ENCODE data around the gene CNTNAP2. TPM values are rescaled to one million over a fixed set of nuclear protein-coding genes. Genes with fewer than 3 reads are reported as not detected.

The CNTNAP2 gene
- total and polyA plus RNA-seq, 9 of the 15 experiments (the other 6 are each of a cell fraction or from before 2014, with no cell fraction given) = 0.04 to 0.62 (median 0.09) TPM; not detected in 4

DNA sequence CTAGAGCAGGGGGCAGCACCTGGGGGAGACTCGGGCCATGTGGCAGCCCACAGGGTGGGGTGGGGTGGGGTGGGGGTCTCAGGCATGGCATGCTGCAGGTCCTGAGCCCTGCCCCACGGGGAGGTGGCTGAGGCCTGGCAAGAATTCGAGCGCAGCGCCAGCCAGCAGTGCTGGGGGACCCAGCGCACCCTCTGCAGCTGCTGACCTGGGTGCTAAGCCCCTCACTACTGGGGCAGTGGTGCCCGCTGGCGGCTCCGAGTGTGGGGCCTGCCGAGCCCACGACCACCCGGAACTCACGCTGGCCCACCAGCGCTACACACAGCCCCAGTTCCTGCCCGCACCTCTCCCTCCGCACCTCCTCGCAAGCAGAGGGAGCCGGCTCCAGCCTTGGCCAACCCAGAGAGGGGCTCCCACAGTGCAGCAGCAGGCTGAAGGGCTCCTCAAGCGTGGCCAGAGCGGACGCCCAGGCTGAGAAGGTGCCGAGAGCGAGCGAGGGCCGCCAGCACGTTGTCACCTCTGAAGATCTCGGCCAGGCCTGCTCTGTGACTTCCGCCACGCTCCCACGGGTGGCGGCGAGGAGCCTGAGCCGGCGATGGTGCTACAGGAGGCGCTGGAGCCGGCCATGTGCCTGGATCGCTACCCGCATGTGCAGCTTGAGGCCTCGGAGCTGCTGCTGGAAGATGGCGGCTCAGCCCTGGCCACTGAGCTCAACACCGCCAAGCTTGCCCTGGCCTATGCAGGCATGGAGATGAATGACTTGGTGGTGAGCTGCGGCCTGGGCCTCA is 2328.9 kb downstream of the CNTNAP2 start (continued):
- TF ChIP-seq TAF1 (IDR thresholded peaks at IDR 0.05; ENCODE audit: control insufficient read depth, extremely low read depth, insufficient read depth, low read length, severe bottlenecking) = no peak
- TF ChIP-seq, protein P1, sequence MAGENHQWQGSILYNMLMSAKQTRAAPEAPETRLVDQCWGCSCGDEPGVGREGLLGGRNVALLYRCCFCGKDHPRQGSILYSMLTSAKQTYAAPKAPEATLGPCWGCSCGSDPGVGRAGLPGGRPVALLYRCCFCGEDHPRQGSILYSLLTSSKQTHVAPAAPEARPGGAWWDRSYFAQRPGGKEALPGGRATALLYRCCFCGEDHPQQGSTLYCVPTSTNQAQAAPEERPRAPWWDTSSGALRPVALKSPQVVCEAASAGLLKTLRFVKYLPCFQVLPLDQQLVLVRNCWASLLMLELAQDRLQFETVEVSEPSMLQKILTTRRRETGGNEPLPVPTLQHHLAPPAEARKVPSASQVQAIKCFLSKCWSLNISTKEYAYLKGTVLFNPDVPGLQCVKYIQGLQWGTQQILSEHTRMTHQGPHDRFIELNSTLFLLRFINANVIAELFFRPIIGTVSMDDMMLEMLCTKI (IDR thresholded peaks at IDR 0.05; ENCODE audit: partially characterized antibody) = no peak
- no peak for TF ChIP-seq TGIF2 (CRISPR knock-in tag; IDR thresholded peaks at IDR 0.05)
- no peak for TF ChIP-seq NEUROD1 (IDR thresholded peaks at IDR 0.05; ENCODE audit: borderline replicate concordance, low read depth, low read length, partially characterized antibody)
- no peak for TF ChIP-seq KDM1A (IDR thresholded peaks at IDR 0.05)
- TF ChIP-seq CREM (IDR thresholded peaks at IDR 0.05; ENCODE audit: low read depth) = no peak
- no peak for TF ChIP-seq TAF9B (IDR thresholded peaks at IDR 0.05; ENCODE audit: partially characterized antibody)
- no peak for TF ChIP-seq FUS (optimal IDR thresholded peaks at IDR 0.05; ENCODE audit: low read depth, low read length)
- TF ChIP-seq NCOR1 (IDR thresholded peaks at IDR 0.05) = no peak
- no peak for TF ChIP-seq MAFF (IDR thresholded peaks at IDR 0.05; ENCODE audit: low read length)
- TF ChIP-seq ZNF431 (CRISPR knock-in tag; IDR thresholded peaks at IDR 0.05) = no peak
- TF ChIP-seq PURB (CRISPR knock-in tag; IDR thresholded peaks at IDR 0.05; ENCODE audit: low read depth) = no peak
- no peak for TF ChIP-seq ZNF699 (CRISPR knock-in tag; IDR thresholded peaks at IDR 0.05; ENCODE audit: insufficient replicate concordance)
- TF ChIP-seq, protein P2, sequence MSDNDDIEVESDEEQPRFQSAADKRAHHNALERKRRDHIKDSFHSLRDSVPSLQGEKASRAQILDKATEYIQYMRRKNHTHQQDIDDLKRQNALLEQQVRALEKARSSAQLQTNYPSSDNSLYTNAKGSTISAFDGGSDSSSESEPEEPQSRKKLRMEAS (CRISPR knock-in tag; IDR thresholded peaks at IDR 0.05) = peak; percentile 53; the same call in 1 of the 2 replicates
- TF ChIP-seq, protein P3, sequence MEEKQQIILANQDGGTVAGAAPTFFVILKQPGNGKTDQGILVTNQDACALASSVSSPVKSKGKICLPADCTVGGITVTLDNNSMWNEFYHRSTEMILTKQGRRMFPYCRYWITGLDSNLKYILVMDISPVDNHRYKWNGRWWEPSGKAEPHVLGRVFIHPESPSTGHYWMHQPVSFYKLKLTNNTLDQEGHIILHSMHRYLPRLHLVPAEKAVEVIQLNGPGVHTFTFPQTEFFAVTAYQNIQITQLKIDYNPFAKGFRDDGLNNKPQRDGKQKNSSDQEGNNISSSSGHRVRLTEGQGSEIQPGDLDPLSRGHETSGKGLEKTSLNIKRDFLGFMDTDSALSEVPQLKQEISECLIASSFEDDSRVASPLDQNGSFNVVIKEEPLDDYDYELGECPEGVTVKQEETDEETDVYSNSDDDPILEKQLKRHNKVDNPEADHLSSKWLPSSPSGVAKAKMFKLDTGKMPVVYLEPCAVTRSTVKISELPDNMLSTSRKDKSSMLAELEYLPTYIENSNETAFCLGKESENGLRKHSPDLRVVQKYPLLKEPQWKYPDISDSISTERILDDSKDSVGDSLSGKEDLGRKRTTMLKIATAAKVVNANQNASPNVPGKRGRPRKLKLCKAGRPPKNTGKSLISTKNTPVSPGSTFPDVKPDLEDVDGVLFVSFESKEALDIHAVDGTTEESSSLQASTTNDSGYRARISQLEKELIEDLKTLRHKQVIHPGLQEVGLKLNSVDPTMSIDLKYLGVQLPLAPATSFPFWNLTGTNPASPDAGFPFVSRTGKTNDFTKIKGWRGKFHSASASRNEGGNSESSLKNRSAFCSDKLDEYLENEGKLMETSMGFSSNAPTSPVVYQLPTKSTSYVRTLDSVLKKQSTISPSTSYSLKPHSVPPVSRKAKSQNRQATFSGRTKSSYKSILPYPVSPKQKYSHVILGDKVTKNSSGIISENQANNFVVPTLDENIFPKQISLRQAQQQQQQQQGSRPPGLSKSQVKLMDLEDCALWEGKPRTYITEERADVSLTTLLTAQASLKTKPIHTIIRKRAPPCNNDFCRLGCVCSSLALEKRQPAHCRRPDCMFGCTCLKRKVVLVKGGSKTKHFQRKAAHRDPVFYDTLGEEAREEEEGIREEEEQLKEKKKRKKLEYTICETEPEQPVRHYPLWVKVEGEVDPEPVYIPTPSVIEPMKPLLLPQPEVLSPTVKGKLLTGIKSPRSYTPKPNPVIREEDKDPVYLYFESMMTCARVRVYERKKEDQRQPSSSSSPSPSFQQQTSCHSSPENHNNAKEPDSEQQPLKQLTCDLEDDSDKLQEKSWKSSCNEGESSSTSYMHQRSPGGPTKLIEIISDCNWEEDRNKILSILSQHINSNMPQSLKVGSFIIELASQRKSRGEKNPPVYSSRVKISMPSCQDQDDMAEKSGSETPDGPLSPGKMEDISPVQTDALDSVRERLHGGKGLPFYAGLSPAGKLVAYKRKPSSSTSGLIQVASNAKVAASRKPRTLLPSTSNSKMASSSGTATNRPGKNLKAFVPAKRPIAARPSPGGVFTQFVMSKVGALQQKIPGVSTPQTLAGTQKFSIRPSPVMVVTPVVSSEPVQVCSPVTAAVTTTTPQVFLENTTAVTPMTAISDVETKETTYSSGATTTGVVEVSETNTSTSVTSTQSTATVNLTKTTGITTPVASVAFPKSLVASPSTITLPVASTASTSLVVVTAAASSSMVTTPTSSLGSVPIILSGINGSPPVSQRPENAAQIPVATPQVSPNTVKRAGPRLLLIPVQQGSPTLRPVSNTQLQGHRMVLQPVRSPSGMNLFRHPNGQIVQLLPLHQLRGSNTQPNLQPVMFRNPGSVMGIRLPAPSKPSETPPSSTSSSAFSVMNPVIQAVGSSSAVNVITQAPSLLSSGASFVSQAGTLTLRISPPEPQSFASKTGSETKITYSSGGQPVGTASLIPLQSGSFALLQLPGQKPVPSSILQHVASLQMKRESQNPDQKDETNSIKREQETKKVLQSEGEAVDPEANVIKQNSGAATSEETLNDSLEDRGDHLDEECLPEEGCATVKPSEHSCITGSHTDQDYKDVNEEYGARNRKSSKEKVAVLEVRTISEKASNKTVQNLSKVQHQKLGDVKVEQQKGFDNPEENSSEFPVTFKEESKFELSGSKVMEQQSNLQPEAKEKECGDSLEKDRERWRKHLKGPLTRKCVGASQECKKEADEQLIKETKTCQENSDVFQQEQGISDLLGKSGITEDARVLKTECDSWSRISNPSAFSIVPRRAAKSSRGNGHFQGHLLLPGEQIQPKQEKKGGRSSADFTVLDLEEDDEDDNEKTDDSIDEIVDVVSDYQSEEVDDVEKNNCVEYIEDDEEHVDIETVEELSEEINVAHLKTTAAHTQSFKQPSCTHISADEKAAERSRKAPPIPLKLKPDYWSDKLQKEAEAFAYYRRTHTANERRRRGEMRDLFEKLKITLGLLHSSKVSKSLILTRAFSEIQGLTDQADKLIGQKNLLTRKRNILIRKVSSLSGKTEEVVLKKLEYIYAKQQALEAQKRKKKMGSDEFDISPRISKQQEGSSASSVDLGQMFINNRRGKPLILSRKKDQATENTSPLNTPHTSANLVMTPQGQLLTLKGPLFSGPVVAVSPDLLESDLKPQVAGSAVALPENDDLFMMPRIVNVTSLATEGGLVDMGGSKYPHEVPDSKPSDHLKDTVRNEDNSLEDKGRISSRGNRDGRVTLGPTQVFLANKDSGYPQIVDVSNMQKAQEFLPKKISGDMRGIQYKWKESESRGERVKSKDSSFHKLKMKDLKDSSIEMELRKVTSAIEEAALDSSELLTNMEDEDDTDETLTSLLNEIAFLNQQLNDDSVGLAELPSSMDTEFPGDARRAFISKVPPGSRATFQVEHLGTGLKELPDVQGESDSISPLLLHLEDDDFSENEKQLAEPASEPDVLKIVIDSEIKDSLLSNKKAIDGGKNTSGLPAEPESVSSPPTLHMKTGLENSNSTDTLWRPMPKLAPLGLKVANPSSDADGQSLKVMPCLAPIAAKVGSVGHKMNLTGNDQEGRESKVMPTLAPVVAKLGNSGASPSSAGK (IDR thresholded peaks at IDR 0.05) = peak; percentile 56; the same call in 1 of the 2 replicates
